GM19438 (cell line): ENCODE results near the gene TRIM56.
"Not testable (repeated sequence)": the region's sequence is repeated elsewhere in the genome, so short reads cannot be mapped to it uniquely, and the experiment has no call there.

Experiments
- ATAC-seq: cut with Tn5 transposase; IDR thresholded peaks from one replicate; pipeline ENCODE4 v1.9.1; 2021; ENCODE audit warnings: low read depth; ENCODE audit not compliant: unreplicated experiment

Gene TRIM56

GRCh38 chr7:101085162-101085964 lies at the start of gene TRIM56:
TSS of gene TRIM56 (plus strand) at chr7:101085481. CDS start at chr7:101087313, 1,832 bp downstream.
- ATAC-seq, result peak; percentile 84

- ATAC-seq, result no peak
Measured at GRCh38 chr7:101035941-101036340, 49.3 kb upstream of the TRIM56 start.

GRCh38 chr7:101041283-101041682 lies 44.0 kb upstream of the TRIM56 start:
- not testable (repeated sequence) for ATAC-seq

- no peak for ATAC-seq
Measured at GRCh38 chr7:101058355-101058754, 26.9 kb upstream of the TRIM56 start.

GRCh38 chr7:101059620-101059942 lies 25.7 kb upstream of the TRIM56 start:
- no peak for ATAC-seq

- ATAC-seq, result no peak
Measured at GRCh38 chr7:101060992-101061391, 24.3 kb upstream of the TRIM56 start.

GRCh38 chr7:101064176-101064550 lies 21.1 kb upstream of the TRIM56 start:
- not testable (repeated sequence) for ATAC-seq

- not testable (repeated sequence) for ATAC-seq
Measured at GRCh38 chr7:101065162-101065561, 20.1 kb upstream of the TRIM56 start.

GRCh38 chr7:101066141-101066832 lies 19.0 kb upstream of the TRIM56 start:
- ATAC-seq, result no peak

- no peak for ATAC-seq
Measured at GRCh38 chr7:101066833-101067177, 18.5 kb upstream of the TRIM56 start.

- no peak for ATAC-seq
Measured at GRCh38 chr7:101068401-101068800, 16.9 kb upstream of the TRIM56 start.

GRCh38 chr7:101071362-101072104 lies 13.7 kb upstream of the TRIM56 start:
- ATAC-seq, result not testable (repeated sequence)

GRCh38 chr7:101075646-101076045 lies 9.6 kb upstream of the TRIM56 start:
- no peak for ATAC-seq

GRCh38 chr7:101076183-101076582 lies 9.1 kb upstream of the TRIM56 start:
- not testable (repeated sequence) for ATAC-seq

- ATAC-seq, result peak; percentile 83
Measured at GRCh38 chr7:101077303-101078086, 7.8 kb upstream of the TRIM56 start.

- no peak for ATAC-seq
Measured at GRCh38 chr7:101081432-101081831, 3.8 kb upstream of the TRIM56 start.

GRCh38 chr7:101084865-101085161 lies 468 bp upstream of the TRIM56 start:
- no peak for ATAC-seq

- no peak for ATAC-seq
Measured at GRCh38 chr7:101087334-101088068, 2.2 kb downstream of the TRIM56 start.

GRCh38 chr7:101088069-101088425 lies 2.8 kb downstream of the TRIM56 start:
- ATAC-seq, result no peak

- no peak for ATAC-seq
Measured at GRCh38 chr7:101088858-101089529, 3.7 kb downstream of the TRIM56 start.
